Measurements from ENCODE around the gene TBC1D22A. TPM values are rescaled to one million over a fixed set of nuclear protein-coding genes. Genes with fewer than 3 reads are reported as not detected.

The TBC1D22A gene
- total RNA-seq, 6 donors from 2014 or later, result 27.1 to 48.2 (median 35.3) TPM

DNA sequence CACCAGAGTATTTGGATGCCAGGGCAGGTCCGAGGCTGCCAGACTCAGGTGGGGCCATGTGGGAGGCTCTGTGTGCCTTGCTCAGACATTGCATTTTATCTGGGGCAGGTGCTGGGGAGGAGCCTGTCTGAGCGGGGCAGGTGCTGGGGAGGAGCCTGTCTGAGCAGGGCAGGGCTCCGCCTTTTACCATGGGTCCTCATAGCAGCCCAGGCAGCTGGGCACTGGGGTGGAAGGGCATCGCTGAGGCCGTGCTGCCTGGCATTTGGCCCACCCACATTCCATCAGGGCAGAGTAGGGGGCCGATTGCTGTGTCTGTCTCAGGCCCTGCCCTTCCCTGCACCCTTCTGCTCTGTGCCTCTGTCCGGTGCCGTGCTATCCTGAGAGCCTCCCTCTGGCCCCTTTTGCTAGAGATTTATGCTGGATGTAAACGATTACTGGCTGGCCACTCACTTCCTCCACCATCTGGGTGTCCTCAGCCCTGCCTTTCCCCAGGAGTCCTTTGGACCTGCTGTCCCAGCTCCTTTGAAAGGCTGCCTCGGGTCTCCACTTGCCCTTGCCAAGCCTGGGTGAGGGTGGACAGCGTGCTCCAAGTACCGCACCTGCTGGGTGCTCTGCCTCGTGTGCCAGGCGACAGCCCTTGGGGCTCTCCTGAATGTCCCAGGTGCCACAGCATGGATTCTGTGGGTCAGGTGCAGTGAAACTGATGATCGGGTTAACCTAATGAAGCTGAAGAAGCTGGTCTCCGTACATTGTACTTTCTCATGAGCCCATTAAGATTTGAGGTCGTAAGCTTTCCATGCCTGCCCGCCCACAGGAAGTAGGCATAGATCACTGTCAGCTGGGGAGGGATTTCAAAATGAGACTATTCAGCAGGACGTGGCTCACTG, 281.6 kb downstream of the TBC1D22A start:
- H3K36me3 ChIP-seq, result no peaks in the 10 kb centered on the region
- DNase-seq, result peak; percentile 48 to 70
- no peak overlapping the region for H3K4me3 ChIP-seq
- no peak overlapping the region for H3K27ac ChIP-seq
- TF ChIP-seq POLR2AphosphoS5 (IDR thresholded peaks at IDR 0.05) (no peak), EP300 (IDR thresholded peaks at IDR 0.05) (no peak), POLR2A (IDR thresholded peaks at IDR 0.05) (no peak)
- TF ChIP-seq, protein P1, sequence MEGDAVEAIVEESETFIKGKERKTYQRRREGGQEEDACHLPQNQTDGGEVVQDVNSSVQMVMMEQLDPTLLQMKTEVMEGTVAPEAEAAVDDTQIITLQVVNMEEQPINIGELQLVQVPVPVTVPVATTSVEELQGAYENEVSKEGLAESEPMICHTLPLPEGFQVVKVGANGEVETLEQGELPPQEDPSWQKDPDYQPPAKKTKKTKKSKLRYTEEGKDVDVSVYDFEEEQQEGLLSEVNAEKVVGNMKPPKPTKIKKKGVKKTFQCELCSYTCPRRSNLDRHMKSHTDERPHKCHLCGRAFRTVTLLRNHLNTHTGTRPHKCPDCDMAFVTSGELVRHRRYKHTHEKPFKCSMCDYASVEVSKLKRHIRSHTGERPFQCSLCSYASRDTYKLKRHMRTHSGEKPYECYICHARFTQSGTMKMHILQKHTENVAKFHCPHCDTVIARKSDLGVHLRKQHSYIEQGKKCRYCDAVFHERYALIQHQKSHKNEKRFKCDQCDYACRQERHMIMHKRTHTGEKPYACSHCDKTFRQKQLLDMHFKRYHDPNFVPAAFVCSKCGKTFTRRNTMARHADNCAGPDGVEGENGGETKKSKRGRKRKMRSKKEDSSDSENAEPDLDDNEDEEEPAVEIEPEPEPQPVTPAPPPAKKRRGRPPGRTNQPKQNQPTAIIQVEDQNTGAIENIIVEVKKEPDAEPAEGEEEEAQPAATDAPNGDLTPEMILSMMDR (IDR thresholded peaks at IDR 0.05), result no peak
- WGBS, 2 donors, result 39 to 63% methylated on average over 12 to 19 of the region's 19 CpGs
- no peaks in the 10 kb centered on the region for H3K9me3 ChIP-seq
- H3K4me1 ChIP-seq, result peaks cover 9 to 16% (median 11%) of the 10 kb centered on the region in 4 donors
- ATAC-seq (ENCODE audit: low FRiP score in 2 of 2), result peak; percentile 18 to 88
- H3K27me3 ChIP-seq, result no peaks in the 10 kb centered on the region

DNA sequence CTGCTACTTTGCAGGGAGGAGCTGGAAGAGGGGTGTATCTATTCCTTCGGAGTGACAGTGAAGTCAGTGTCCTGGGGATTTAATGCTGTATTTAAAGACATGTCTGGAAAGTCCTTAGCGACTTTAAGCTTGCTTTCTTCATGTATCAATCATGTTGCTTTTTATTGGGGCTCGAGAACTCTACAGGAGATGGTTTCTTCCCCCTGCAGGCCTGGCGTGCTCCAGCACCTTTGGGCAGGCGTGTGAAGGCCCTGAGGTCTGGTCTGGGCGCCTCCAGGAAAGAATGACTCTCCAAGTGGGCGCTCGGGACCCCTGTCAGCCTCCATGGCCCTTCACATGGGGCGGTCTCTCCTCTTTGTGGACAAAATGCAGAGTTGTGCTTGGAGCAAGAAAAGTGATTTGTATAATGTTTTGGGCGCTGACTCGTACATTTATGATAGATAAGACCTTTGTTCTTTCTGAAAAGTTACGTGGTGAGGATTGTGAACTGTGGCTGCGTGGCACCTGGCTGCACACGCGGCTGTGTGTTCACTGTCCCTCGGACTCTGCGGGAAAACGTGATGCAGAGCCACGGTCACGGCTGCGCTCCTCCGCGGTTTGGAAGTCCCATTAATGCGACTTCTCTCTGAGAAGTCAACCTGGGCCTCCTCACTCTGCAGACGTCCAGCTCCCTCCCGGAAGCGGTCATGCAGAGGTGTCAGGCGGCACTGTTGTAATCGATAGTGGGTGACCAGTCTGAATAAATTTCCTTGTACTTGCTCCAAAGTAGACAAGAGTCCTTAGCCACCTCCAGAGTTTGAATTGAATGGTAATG, 282.5 kb downstream of the TBC1D22A start:
- H3K27ac ChIP-seq, result no peak overlapping the region
- H3K4me1 ChIP-seq, result peaks cover 9 to 16% (median 11%) of the 10 kb centered on the region in 4 donors
- H3K27me3 ChIP-seq, result no peaks in the 10 kb centered on the region
- no peaks in the 10 kb centered on the region for H3K9me3 ChIP-seq
- TF ChIP-seq EP300 (IDR thresholded peaks at IDR 0.05), result no peak
- TF ChIP-seq POLR2A (IDR thresholded peaks at IDR 0.05), result no peak
- TF ChIP-seq, protein P1 (IDR thresholded peaks at IDR 0.05), result no peak
- TF ChIP-seq POLR2AphosphoS5 (IDR thresholded peaks at IDR 0.05), result no peak
- H3K36me3 ChIP-seq, result no peaks in the 10 kb centered on the region
- no peak for DNase-seq
- ATAC-seq (ENCODE audit: low FRiP score in 2 of 2), result no peak
- no peak overlapping the region for H3K4me3 ChIP-seq
- 83% methylated on average over 28 to 29 of the region's 29 CpGs for WGBS, 2 donors

DNA sequence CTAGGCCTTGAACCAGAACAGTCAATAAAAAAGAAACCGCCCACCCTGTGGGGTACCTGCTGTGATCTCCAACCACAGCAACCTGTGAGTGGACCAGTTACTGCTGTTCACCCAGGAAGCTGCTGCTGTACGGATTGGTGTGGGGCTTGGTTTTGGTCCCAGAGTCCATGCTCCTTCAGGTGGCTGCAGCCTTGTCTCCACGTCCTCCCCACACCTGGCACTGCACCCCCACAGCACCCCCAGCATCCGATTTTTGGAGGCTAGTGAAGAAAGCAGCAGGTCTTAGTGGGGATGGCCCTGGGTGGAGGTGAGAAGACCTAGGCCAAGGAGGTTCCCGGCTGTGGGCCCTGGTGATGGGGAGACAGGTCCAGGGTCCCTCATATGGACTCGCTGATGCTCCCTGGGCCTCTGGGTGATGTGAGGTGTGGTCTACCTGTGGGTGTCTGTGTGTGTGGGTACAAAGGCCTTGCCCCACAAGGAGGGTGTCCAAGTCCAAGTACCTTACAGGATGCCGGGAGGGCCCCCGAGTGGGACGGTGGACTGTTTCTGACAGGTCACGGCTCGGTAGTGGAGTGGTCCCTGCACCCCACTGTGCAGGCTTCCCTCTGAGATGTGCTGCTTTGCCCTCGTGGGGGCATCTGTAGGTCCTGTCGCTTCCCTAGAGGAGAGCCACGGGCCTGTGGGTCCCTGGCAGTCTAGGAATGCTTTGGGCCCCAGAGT, 283.4 kb downstream of the TBC1D22A start:
- Histone ChIP-seq H3K4me3 (no peak overlapping the region), H3K27me3 (no peaks in the 10 kb centered on the region), H3K9me3 (no peaks in the 10 kb centered on the region), H3K27ac (no peak overlapping the region), H3K4me1 (peaks cover 9 to 16% (median 11%) of the 10 kb centered on the region in 4 donors), H3K36me3 (no peaks in the 10 kb centered on the region)
- WGBS, 2 donors, result 92% methylated on average over 4 to 14 of the region's 14 CpGs
- ATAC-seq (ENCODE audit: low FRiP score in 2 of 2), result no peak
- no peak for TF ChIP-seq POLR2AphosphoS5 (IDR thresholded peaks at IDR 0.05)
- TF ChIP-seq EP300 (IDR thresholded peaks at IDR 0.05), result no peak
- TF ChIP-seq, protein P1 (IDR thresholded peaks at IDR 0.05), result no peak
- no peak for TF ChIP-seq POLR2A (IDR thresholded peaks at IDR 0.05)
- no peak for DNase-seq

DNA sequence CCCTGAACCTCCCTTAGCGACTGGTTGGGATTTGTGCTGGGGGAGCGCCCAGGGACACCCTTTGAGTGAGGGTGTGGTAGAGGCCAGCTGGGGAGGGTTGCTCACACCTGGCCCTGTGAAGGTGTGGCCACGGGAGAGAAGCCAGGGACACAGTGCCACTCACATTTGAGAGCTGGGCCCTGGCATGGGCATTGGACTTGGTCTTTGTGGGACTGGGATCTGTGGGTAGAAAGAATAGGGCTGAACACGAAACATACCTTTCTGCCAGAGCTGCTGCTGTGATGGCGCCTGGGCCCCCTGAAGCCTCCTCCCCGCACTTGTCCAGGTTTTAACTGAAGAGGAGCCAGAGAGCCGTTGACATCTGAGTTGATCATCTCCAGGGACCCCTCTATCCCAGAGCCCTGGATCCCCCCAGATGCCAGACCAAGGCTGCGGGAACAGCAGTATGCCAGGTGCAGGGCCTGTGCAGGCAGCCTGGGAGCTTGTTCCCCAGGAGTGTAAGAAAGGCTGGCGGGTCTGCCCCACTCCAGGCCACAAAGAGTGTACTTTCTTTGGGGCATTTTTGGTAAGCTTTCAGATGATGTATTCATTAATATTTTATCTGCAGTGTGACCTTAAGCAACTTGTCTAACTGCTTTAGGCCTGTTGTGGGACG, 284.1 kb downstream of the TBC1D22A start:
- ATAC-seq (ENCODE audit: low FRiP score in 2 of 2), result no peak
- 77 to 93% methylated on average over 3 to 10 of the region's 10 CpGs for WGBS, 2 donors

More for the DNA sequence above, 284.1 kb downstream of the TBC1D22A start:
- peaks cover 9 to 16% (median 11%) of the 10 kb centered on the region in 4 donors for H3K4me1 ChIP-seq
- H3K4me3 ChIP-seq, result no peak overlapping the region
- DNase-seq, result no peak
- no peaks in the 10 kb centered on the region for H3K36me3 ChIP-seq
- TF ChIP-seq, protein P1 (IDR thresholded peaks at IDR 0.05), result no peak
- no peak for TF ChIP-seq EP300 (IDR thresholded peaks at IDR 0.05)
- no peak for TF ChIP-seq POLR2AphosphoS5 (IDR thresholded peaks at IDR 0.05)
- no peak for TF ChIP-seq POLR2A (IDR thresholded peaks at IDR 0.05)
- no peaks in the 10 kb centered on the region for H3K27me3 ChIP-seq
- no peaks in the 10 kb centered on the region for H3K9me3 ChIP-seq
- H3K27ac ChIP-seq, result no peak overlapping the region

All from upper lobe of left lung (tissue), 6 donors.